ENCODE data around the gene NINJ2.

NINJ2 gene

GRCh38 chr12:575948-576614 is 87.2 kb downstream of the NINJ2 start:
- Histone ChIP-seq H3K9me3 (no peaks in the 10 kb centered on the region), H3K27me3 (no peaks in the 10 kb centered on the region), H3K27ac (peak overlapping the region; percentile 68), H3K4me1 (ENCODE audit: control insufficient read depth in 1 of 2, insufficient read depth in 1 of 2, low read depth in 1 of 2, low read length in 1 of 2) (peaks cover 16 to 19% of the 10 kb centered on the region in 2 experiments), H3K36me3 (peaks cover 5% of the 10 kb centered on the region), H3K4me3 (ENCODE audit: low read depth in 1 of 2, low read length in 1 of 2) (peak overlapping the region; percentile 56 to 62)
- TF ChIP-seq, protein P1, sequence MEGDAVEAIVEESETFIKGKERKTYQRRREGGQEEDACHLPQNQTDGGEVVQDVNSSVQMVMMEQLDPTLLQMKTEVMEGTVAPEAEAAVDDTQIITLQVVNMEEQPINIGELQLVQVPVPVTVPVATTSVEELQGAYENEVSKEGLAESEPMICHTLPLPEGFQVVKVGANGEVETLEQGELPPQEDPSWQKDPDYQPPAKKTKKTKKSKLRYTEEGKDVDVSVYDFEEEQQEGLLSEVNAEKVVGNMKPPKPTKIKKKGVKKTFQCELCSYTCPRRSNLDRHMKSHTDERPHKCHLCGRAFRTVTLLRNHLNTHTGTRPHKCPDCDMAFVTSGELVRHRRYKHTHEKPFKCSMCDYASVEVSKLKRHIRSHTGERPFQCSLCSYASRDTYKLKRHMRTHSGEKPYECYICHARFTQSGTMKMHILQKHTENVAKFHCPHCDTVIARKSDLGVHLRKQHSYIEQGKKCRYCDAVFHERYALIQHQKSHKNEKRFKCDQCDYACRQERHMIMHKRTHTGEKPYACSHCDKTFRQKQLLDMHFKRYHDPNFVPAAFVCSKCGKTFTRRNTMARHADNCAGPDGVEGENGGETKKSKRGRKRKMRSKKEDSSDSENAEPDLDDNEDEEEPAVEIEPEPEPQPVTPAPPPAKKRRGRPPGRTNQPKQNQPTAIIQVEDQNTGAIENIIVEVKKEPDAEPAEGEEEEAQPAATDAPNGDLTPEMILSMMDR (IDR thresholded peaks at IDR 0.05), result peak; percentile 99

DNA sequence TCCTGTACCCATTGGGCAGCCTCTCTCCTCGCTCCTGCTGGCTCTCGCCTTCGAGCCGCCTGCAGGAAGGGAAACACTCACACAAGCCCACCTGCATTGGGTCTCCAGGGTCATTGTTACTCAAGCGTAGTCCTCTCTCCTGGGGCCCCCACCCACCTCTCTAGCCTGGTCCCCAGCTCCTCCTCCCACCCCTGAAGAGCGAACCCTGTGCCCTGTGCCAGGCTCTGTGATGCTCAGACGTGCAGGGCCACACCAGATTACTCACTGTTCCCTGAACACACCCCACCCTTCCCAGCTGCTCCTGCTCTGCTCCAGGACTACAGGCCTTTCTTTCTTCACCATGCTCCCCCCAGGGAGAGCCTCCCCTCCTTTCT is 88.1 kb downstream of the NINJ2 start:
- no peaks in the 10 kb centered on the region for H3K9me3 ChIP-seq
- TF ChIP-seq, protein P1 (IDR thresholded peaks at IDR 0.05), result no peak
- H3K4me1 ChIP-seq (ENCODE audit: control insufficient read depth in 1 of 2, insufficient read depth in 1 of 2, low read depth in 1 of 2, low read length in 1 of 2), result peaks cover 21 to 24% of the 10 kb centered on the region in 2 experiments
- no peaks in the 10 kb centered on the region for H3K27me3 ChIP-seq
- H3K4me3 ChIP-seq (ENCODE audit: low read depth in 1 of 2, low read length in 1 of 2), result no peak overlapping the region
- H3K27ac ChIP-seq, result no peak overlapping the region
- H3K36me3 ChIP-seq, result peaks cover 5% of the 10 kb centered on the region

DNA sequence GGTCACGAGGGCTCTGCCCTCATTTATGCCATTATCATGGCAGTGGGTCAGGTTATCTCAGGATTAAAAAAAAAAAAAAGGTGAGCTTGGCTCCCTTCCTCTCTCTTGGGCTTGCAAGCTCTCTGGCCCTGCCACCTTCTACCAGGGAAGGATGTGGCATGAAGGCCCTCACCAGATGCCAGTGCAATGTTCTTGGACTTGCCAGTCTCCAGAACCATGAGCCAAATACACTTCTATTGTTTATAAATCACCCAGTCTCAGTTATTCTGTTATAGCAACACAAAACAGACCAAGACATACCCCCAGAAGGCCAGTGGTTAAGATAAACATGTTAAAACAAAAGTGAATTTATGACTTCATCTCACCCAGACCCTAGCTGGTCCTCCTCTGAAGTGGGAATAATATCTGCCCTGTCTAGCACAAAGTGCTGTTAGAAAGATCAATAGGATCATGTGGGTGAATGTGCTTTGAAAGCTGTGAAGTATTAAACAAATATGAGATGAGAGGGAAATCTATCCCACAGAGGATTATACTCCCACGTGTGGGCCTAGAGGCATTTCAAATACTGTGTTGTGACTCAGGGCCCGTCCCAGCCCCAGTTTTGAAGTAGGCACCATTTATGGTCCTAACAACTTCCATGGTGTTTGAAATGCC is 88.6 kb downstream of the NINJ2 start:
- peaks cover 26 to 29% of the 10 kb centered on the region in 2 experiments for H3K4me1 ChIP-seq (ENCODE audit: control insufficient read depth in 1 of 2, insufficient read depth in 1 of 2, low read depth in 1 of 2, low read length in 1 of 2)
- TF ChIP-seq, protein P1 (IDR thresholded peaks at IDR 0.05), result no peak
- H3K9me3 ChIP-seq, result no peaks in the 10 kb centered on the region
- peaks cover 5% of the 10 kb centered on the region for H3K36me3 ChIP-seq
- H3K27ac ChIP-seq, result no peak overlapping the region
- no peak overlapping the region for H3K4me3 ChIP-seq (ENCODE audit: low read depth in 1 of 2, low read length in 1 of 2)
- H3K27me3 ChIP-seq, result no peaks in the 10 kb centered on the region

DNA sequence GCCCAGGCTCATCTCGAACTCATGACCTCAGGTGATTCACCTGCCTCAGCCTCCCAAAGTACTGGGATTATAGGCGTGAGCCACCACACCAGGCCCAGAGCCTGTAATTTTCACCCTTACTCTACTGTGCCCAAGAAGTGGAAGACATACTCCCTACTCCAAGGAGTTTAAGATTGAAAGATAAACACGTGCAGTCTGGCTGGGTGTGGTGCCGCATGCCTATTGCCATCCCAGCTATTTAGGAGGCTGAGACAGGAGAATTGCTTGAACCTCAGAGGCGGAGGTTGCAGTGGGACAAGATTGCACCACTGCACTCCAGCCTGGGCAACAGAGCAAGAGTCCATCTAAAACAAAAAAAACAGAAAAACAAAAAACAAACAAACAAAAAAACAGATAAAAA is 90.0 kb downstream of the NINJ2 start:
- no peak overlapping the region for H3K4me3 ChIP-seq (ENCODE audit: low read depth in 1 of 2, low read length in 1 of 2)
- H3K27me3 ChIP-seq, result no peaks in the 10 kb centered on the region
- H3K27ac ChIP-seq, result no peak overlapping the region
- H3K4me1 ChIP-seq (ENCODE audit: control insufficient read depth in 1 of 2, insufficient read depth in 1 of 2, low read depth in 1 of 2, low read length in 1 of 2), result peaks cover 31 to 34% of the 10 kb centered on the region in 2 experiments
- no peaks in the 10 kb centered on the region for H3K36me3 ChIP-seq
- TF ChIP-seq, protein P1 (IDR thresholded peaks at IDR 0.05), result no peak
- H3K9me3 ChIP-seq, result no peaks in the 10 kb centered on the region

GRCh38 chr12:572532-572899 is 90.7 kb downstream of the NINJ2 start:
- TF ChIP-seq, protein P1 (IDR thresholded peaks at IDR 0.05), result no peak
- H3K27ac ChIP-seq, result no peak overlapping the region
- no peaks in the 10 kb centered on the region for H3K27me3 ChIP-seq
- no peaks in the 10 kb centered on the region for H3K36me3 ChIP-seq
- H3K4me1 ChIP-seq (ENCODE audit: control insufficient read depth in 1 of 2, insufficient read depth in 1 of 2, low read depth in 1 of 2, low read length in 1 of 2), result peaks cover 31 to 34% of the 10 kb centered on the region in 2 experiments
- H3K9me3 ChIP-seq, result no peaks in the 10 kb centered on the region
- H3K4me3 ChIP-seq (ENCODE audit: low read depth in 1 of 2, low read length in 1 of 2), result no peak overlapping the region
